ENCODE data around the gene PRRG4. TPM values are rescaled to one million over a fixed set of nuclear protein-coding genes. Genes with fewer than 3 reads are reported as not detected.
"Not testable (repeated sequence)": the region's sequence is repeated elsewhere in the genome, so short reads cannot be mapped to it uniquely, and the experiment has no call there.

PRRG4 gene
- polyA plus RNA-seq (6.9 to 12.4 TPM (median 10.0 TPM) in 3 replicates), polyA minus RNA-seq (4.4 to 12.1 TPM (median 9.6 TPM) in 3 replicates)
- 9.1 TPM for polyA plus RNA-seq (2011; ENCODE audit: low read depth)
- polyA plus RNA-seq (2011; cell fraction: cytosol; rRNA removed) = 7.1 and 10.9 TPM in 2 replicates
- 9.7 and 10.5 TPM in 2 replicates for polyA plus RNA-seq (2011; cell fraction: nucleus; rRNA removed)
- polyA plus RNA-seq (2012; ENCODE audit: low replicate concordance) = 5.7 and 23.6 TPM in 2 replicates
- 12.3 TPM for polyA minus RNA-seq (2011; cell fraction: cytosol; rRNA and poly(A)+ RNA removed)
- polyA minus RNA-seq (2011; cell fraction: nucleus; rRNA and poly(A)+ RNA removed) = 8.1 and 14.1 TPM in 2 replicates

- Histone ChIP-seq H3K27ac (ENCODE audit: control insufficient read depth, insufficient read depth, low read length) (peak within 1 kb of the TSS; percentile 88), H3K79me2 (ENCODE audit: control insufficient read depth, insufficient read depth, low read length) (no peaks in the 10 kb centered on the region), H3K4me3 (ENCODE audit: control insufficient read depth in 2 of 3, extremely low read depth in 1 of 3, insufficient read depth in 2 of 3, low read depth in 1 of 3, low read length in 3 of 3) (peak within 1 kb of the TSS; percentile 86 to 94 (median 89)), H3K9ac (ENCODE audit: control insufficient read depth, extremely low read depth, insufficient read depth, low read length) (peak within 1 kb of the TSS; percentile 88), H3K4me1 (ENCODE audit: control insufficient read depth, extremely low read depth, insufficient read depth, low read length) (peaks cover 12% of the 10 kb centered on the region), H3K9me3 (ENCODE audit: control insufficient read depth, low read depth, low read length) (no peaks in the 10 kb centered on the region), H3K36me3 (ENCODE audit: control insufficient read depth in 2 of 2, extremely low read depth in 1 of 2, insufficient read depth in 2 of 2, low read length in 2 of 2) (peaks cover 0 to 3% of the 10 kb centered on the region in 2 experiments), H3K27me3 (ENCODE audit: control insufficient read depth, extremely low read depth, insufficient read depth, low read length) (no peaks in the 10 kb centered on the region), H4K20me1 (ENCODE audit: control insufficient read depth, extremely low read depth, insufficient read depth, low read length) (no peaks in the 10 kb centered on the region), H3K9me1 (ENCODE audit: control insufficient read depth, extremely low read depth, insufficient read depth, low read length) (no peaks in the 10 kb centered on the region), H2AFZ (ENCODE audit: control insufficient read depth, low read length) (peak within 1 kb of the TSS; percentile 97), H3K4me2 (ENCODE audit: control insufficient read depth, extremely low read depth, insufficient read depth, low read depth, low read length) (peak within 1 kb of the TSS; percentile 97)
- DNase-seq (ENCODE audit: low read depth, low spot score) (no peak), FAIRE-seq (no peak)
- dilution Hi-C loops (cut with MboI; ENCODE audit: extremely low pct_ligation_motif_present, low sequenced_read_pairs) = no loop called here
- TF ChIP-seq EZH2 (IDR thresholded peaks at IDR 0.05; ENCODE audit: low read length) (no peak), CTCF (optimal IDR thresholded peaks at IDR 0.05 in 1 of 3, IDR thresholded peaks at IDR 0.05 in 1 of 3, conservative IDR thresholded peaks at IDR 0.05 in 1 of 3; ENCODE audit: extremely low read depth in 1 of 3, insufficient read depth in 2 of 3, low read length in 3 of 3) (no peak)
These were observed at the start of gene PRRG4 for GRCh38 chr11:32829680-32830412. Gene PRRG4, plus strand, starts transcription at chr11:32829927. Its CDS starts 603 bp downstream, at chr11:32830530.

- dilution Hi-C loops (cut with MboI; ENCODE audit: extremely low pct_ligation_motif_present, low sequenced_read_pairs); H3K36me3 ChIP-seq (ENCODE audit: control insufficient read depth in 2 of 2, extremely low read depth in 1 of 2, insufficient read depth in 2 of 2, low read length in 2 of 2); H4K20me1 ChIP-seq (ENCODE audit: control insufficient read depth, extremely low read depth, insufficient read depth, low read length); H3K79me2 ChIP-seq (ENCODE audit: control insufficient read depth, insufficient read depth, low read length); H3K9me3 ChIP-seq (ENCODE audit: control insufficient read depth, low read depth, low read length); H2AFZ ChIP-seq (ENCODE audit: control insufficient read depth, low read length); H3K4me3 ChIP-seq (ENCODE audit: control insufficient read depth in 2 of 3, extremely low read depth in 1 of 3, insufficient read depth in 2 of 3, low read depth in 1 of 3, low read length in 3 of 3); H3K4me1 ChIP-seq (ENCODE audit: control insufficient read depth, extremely low read depth, insufficient read depth, low read length); H3K9ac ChIP-seq (ENCODE audit: control insufficient read depth, extremely low read depth, insufficient read depth, low read length); DNase-seq (ENCODE audit: low read depth, low spot score); H3K27me3 ChIP-seq (ENCODE audit: control insufficient read depth, extremely low read depth, insufficient read depth, low read length); H3K9me1 ChIP-seq (ENCODE audit: control insufficient read depth, extremely low read depth, insufficient read depth, low read length); H3K27ac ChIP-seq (ENCODE audit: control insufficient read depth, insufficient read depth, low read length); H3K4me2 ChIP-seq (ENCODE audit: control insufficient read depth, extremely low read depth, insufficient read depth, low read depth, low read length); FAIRE-seq: not testable (repeated sequence)
These were observed 48.9 kb upstream of the PRRG4 start for GRCh38 chr11:32780839-32781238.
